BLaER1 (cell line): ENCODE data around the gene POLR1F.
"Not testable (repeated sequence)": the region's sequence is repeated elsewhere in the genome, so short reads cannot be mapped to it uniquely, and the experiment has no call there.

ENCODE experiments used
- H3K27ac ChIP-seq: shearing (Covaris generic); formaldehyde crosslinking; 2 replicates; pipeline ENCODE4 v1.8.1; 2022
- H3K27me3 ChIP-seq: shearing (Covaris generic); formaldehyde crosslinking; 2 replicates; pipeline ENCODE4 v1.8.1; 2022
- H3K36me3 ChIP-seq: shearing (Covaris generic); formaldehyde crosslinking; 2 replicates; pipeline ENCODE4 v1.8.1; 2022
- H3K4me1 ChIP-seq: shearing (Covaris generic); formaldehyde crosslinking; 2 replicates; pipeline ENCODE4 v1.8.1; 2022
- H3K4me2 ChIP-seq: shearing (Covaris generic); formaldehyde crosslinking; 2 replicates; pipeline ENCODE4 v1.8.1; 2022
- H3K4me3 ChIP-seq: shearing (Covaris generic); formaldehyde crosslinking; 2 replicates; pipeline ENCODE4 v1.8.1; 2022
- H3K9ac ChIP-seq: shearing (Covaris generic); formaldehyde crosslinking; 2 replicates; pipeline ENCODE4 v1.8.1; 2022
- H3K9me3 ChIP-seq: shearing (Covaris generic); formaldehyde crosslinking; 2 replicates; pipeline ENCODE4 v1.8.1; 2022
- H4K20me1 ChIP-seq: shearing (Covaris generic); formaldehyde crosslinking; 2 replicates; pipeline ENCODE4 v1.8.1; 2022
- Cebpa-rat ChIP-seq: shearing (Covaris generic); IDR thresholded peaks from 2 replicates; pipeline ENCODE4 v1.8.1; 2022

Gene POLR1F

DNA sequence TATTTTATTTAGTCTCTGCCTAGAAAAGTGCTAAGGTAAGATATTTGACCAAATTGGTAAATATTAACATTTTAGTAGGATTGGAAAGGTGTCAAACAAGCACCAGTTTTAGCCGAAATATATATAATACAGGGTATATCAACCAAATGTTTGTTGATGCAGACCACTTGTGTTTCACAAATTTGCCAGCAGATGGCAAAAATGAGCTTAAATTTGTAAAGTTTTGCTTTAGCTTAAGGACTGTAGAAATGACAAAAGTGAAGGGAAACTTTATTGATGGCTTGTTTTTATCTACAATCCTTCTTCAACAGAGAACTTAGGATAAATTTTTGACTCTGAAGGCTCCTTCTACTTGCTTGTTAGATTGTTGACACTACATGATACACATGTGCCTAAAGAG lies 4.8 kb upstream of the POLR1F start:
- Histone ChIP-seq H3K4me3 (no peak overlapping the region), H4K20me1 (no peaks in the 10 kb centered on the region), H3K4me2 (no peak overlapping the region), H3K27me3 (no peaks in the 10 kb centered on the region), H3K9me3 (no peaks in the 10 kb centered on the region), H3K4me1 (peaks cover 6% of the 10 kb centered on the region; the same call in 1 of the 2 replicates), H3K27ac (no peak overlapping the region), H3K9ac (no peak overlapping the region), H3K36me3 (no peaks in the 10 kb centered on the region)
- no peak for TF ChIP-seq Cebpa-rat

DNA sequence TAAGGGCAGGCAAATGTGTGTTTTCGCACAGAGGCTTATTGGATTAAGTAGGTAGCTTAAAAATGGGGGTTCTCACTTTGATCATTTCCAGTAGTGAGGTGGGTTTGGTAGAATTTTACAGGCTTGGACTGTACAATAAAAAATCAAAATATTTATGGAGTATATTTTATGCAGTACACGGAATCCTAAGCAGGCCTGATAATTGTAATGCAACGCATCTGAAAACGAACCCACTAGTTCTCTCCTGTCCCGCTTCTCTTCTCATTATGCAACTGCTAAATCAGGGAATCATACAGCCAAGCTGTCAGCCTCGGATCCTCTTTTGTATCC lies 377 bp upstream of the POLR1F start:
- H3K4me1 ChIP-seq, result peaks cover 31% of the 10 kb centered on the region
- H3K4me2 ChIP-seq, result peak overlapping the region; percentile 38
- H3K27me3 ChIP-seq, result no peaks in the 10 kb centered on the region
- no peak for TF ChIP-seq Cebpa-rat
- peak overlapping the region; percentile 27; the same call in 1 of the 2 replicates for H3K27ac ChIP-seq
- H3K36me3 ChIP-seq, result peaks cover 12% of the 10 kb centered on the region
- H3K9ac ChIP-seq, result no peak overlapping the region
- H3K4me3 ChIP-seq, result peak overlapping the region; percentile 94
- H4K20me1 ChIP-seq, result peaks cover 37% of the 10 kb centered on the region
- H3K9me3 ChIP-seq, result no peaks in the 10 kb centered on the region

DNA sequence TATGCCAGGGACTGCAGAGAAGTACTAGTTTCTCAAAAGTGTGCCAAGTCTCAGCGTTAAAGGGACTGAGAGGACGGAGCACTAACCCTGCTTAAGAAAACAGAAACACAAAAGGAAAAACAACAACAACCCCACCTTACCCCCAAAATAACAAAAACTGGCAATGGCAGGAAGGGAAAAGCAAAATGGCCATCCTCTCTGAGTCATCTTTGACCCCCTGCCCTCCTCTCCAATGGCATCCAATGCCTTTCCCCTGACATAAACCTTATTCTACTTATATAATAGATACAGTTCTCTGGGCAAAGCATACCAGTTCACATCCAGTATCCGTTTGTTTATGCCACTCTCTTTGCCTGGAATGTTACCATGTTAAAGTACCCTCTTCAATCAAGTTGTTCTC lies 1.6 kb downstream of the POLR1F start:
- Histone ChIP-seq H3K36me3 (peaks cover 31% of the 10 kb centered on the region), H3K9ac (peak overlapping the region; percentile 89), H3K9me3 (peaks cover 9% of the 10 kb centered on the region; the same call in 1 of the 2 replicates), H3K4me2 (peak overlapping the region; percentile 94), H4K20me1 (peaks cover 42% of the 10 kb centered on the region), H3K27ac (no peak overlapping the region; the same call in 1 of the 2 replicates), H3K4me3 (peak overlapping the region; percentile 94), H3K4me1 (peaks cover 31% of the 10 kb centered on the region), H3K27me3 (no peaks in the 10 kb centered on the region)
- TF ChIP-seq Cebpa-rat, result no peak

DNA sequence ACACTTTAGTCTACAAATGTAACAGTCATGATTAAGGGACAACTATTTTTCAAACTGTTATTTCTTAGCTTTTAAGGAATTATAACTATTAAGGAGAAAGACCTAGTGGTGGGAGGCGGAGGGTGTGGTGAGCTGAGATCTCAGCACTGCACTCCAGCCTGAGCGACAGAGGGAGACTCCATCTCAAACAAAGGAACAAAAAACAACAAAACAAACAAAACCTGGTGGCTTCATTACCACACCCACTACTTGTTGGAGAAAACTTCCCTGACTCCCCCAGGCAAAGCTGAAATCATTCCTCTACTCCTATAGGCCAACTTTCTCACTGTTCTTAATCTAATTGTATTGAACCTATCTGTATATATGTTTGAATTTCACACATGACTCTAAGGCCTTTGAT lies 3.2 kb downstream of the POLR1F start:
- Histone ChIP-seq H4K20me1 (peaks cover 49% of the 10 kb centered on the region), H3K4me3 (no peak overlapping the region), H3K27ac (no peak overlapping the region), H3K4me1 (peaks cover 31% of the 10 kb centered on the region), H3K9me3 (peaks cover 9% of the 10 kb centered on the region; the same call in 1 of the 2 replicates), H3K4me2 (peak overlapping the region; percentile 94; the same call in 1 of the 2 replicates), H3K9ac (no peak overlapping the region), H3K27me3 (no peaks in the 10 kb centered on the region), H3K36me3 (peaks cover 46% of the 10 kb centered on the region)
- no peak for TF ChIP-seq Cebpa-rat

DNA sequence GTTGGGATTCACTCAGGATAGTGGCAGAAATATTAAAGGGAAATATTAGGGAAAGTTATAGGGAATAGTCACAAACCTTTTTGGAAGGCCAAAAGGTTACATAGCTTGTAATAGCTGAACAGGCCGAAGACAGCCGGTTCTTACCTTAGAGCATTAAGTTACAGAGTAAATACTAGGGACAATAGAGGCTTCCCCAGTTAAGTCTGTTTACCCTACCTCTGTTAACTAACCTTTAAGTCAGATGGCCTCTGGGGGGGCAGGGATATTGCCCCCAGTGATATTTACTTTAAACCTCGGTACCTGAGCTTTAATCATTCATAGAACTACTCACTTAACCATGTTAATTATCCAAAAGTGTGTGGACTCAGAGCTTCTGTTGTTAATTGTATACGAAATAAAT lies 7.4 kb downstream of the POLR1F start:
- peaks cover 9% of the 10 kb centered on the region; the same call in 1 of the 2 replicates for H3K9me3 ChIP-seq
- peaks cover 84% of the 10 kb centered on the region for H3K36me3 ChIP-seq
- H4K20me1 ChIP-seq, result peaks cover 34% of the 10 kb centered on the region
- no peak overlapping the region for H3K9ac ChIP-seq
- H3K27me3 ChIP-seq, result no peaks in the 10 kb centered on the region
- no peak for TF ChIP-seq Cebpa-rat
- no peak overlapping the region for H3K4me3 ChIP-seq
- H3K4me2 ChIP-seq, result no peak overlapping the region
- peaks cover 9% of the 10 kb centered on the region for H3K4me1 ChIP-seq
- no peak overlapping the region for H3K27ac ChIP-seq

DNA sequence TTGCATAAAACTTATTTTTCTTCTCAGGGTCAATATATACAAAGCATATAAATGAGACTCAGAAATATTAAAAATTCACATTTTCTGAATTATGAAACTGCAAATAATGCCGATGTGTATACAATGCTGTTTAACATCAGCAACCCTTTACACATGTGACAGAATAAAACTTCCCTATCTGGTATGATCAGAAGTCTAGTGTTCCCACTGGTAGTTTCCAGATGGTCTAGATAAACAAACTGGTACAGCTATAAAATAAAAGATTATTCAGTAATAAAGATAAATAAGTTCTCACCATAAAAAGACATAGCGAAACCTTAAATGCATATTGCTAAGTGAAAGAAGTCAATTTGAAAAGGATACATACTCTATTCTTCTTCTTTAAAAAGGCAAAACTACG lies 7.9 kb downstream of the POLR1F start:
- H3K9ac ChIP-seq, result no peak overlapping the region
- TF ChIP-seq Cebpa-rat, result no peak
- peaks cover 9% of the 10 kb centered on the region; the same call in 1 of the 2 replicates for H3K9me3 ChIP-seq
- peaks cover 29% of the 10 kb centered on the region for H4K20me1 ChIP-seq
- no peaks in the 10 kb centered on the region for H3K27me3 ChIP-seq
- no peak overlapping the region for H3K27ac ChIP-seq
- peaks cover 4% of the 10 kb centered on the region for H3K4me1 ChIP-seq
- H3K36me3 ChIP-seq, result peaks cover 86% of the 10 kb centered on the region
- no peak overlapping the region for H3K4me3 ChIP-seq
- no peak overlapping the region for H3K4me2 ChIP-seq

DNA sequence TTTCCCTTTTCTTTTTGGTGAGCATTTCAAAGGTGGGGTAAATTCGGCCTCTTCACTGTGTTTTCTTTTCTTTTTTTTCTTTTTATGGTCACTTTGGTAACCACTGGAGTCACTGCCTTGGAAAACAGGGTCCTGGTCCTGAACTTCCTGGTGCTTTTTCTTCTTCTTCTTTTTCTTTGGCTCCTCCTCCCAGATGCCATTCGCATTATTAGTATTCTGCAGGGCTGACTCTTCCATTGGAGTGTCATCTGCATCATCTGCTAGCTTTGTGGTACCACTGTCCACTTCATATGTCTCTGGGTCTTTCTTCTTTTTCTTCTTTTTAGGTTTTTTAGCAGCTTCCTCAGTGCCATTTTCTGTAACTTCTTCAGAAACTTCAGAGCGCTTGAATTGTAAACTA lies 10.5 kb downstream of the POLR1F start:
- Histone ChIP-seq H3K27ac (no peak overlapping the region), H3K4me2 (no peak overlapping the region), H3K27me3 (no peaks in the 10 kb centered on the region), H3K36me3 (peaks cover 70% of the 10 kb centered on the region), H3K9ac (no peak overlapping the region), H3K9me3 (peaks cover 5% of the 10 kb centered on the region; the same call in 1 of the 2 replicates), H3K4me1 (no peaks in the 10 kb centered on the region), H4K20me1 (peaks cover 6% of the 10 kb centered on the region; the same call in 1 of the 2 replicates), H3K4me3 (no peak overlapping the region)
- no peak for TF ChIP-seq Cebpa-rat

DNA sequence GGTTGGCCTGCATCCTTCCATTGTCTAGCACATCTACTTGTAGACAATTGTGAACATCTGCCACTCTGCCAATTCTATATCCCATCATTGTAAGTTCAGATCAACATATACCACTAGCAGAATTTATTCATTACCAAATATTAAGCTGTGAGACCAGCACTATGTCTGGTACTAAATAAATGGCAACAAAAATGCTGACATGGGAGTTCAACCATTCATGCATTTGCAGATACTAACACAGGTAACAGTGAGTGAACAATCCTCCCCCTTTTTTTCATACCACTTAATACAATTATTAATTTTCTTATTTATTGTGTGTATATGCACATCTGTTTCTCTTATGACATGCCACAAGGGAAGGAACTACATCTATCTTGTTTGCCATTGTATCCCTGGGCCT lies 11.9 kb downstream of the POLR1F start:
- TF ChIP-seq Cebpa-rat, result no peak
- H3K9ac ChIP-seq, result no peak overlapping the region
- no peak overlapping the region for H3K27ac ChIP-seq
- H3K36me3 ChIP-seq, result peaks cover 56% of the 10 kb centered on the region
- H3K9me3 ChIP-seq, result peaks cover 7% of the 10 kb centered on the region
- H3K4me3 ChIP-seq, result no peak overlapping the region
- no peaks in the 10 kb centered on the region for H3K4me1 ChIP-seq
- H3K27me3 ChIP-seq, result no peaks in the 10 kb centered on the region
- peaks cover 5% of the 10 kb centered on the region; the same call in 1 of the 2 replicates for H4K20me1 ChIP-seq
- no peak overlapping the region for H3K4me2 ChIP-seq

DNA sequence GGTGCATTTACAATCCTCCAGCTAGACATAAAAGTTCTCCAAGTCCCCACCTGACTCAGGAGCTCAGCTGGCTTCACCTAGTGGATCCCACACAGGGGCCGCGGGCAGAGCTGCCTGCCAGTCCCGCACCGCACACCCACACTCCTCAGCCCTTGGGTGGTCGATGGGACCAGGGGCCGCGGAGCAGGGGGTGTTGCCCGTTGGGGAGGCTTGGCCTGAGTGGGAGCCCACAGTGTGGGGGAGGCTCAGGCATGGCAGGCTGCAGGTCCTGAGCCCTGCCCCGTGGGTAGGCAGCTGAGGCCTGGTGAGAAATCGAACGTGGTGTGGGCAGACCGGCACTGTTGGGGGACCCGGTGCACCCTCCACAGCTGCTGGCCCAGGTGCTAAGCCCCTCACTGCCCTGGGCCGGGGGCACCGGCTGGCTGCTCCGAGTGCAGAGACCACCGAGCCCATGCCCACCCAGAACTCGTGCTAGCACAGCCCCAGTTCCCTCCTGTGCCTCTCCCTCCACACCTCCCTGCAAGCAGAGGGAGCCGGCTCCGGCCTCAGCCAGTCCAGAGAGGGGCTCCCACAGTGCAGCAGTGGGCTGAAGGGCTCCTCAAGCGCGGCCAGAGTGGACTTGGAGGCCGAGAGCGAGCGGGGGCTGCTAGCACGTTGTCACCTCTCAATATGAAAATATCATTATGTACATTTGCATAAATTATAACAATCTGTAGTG lies 16.6 kb downstream of the POLR1F start:
- Histone ChIP-seq H3K4me3 (no peak overlapping the region), H4K20me1 (no peaks in the 10 kb centered on the region), H3K27ac (no peak overlapping the region), H3K27me3 (no peaks in the 10 kb centered on the region), H3K36me3 (peaks cover 14% of the 10 kb centered on the region; the same call in 1 of the 2 replicates), H3K4me2 (no peak overlapping the region), H3K4me1 (no peaks in the 10 kb centered on the region), H3K9me3 (peaks cover 11% of the 10 kb centered on the region), H3K9ac (no peak overlapping the region)
- no peak for TF ChIP-seq Cebpa-rat

DNA sequence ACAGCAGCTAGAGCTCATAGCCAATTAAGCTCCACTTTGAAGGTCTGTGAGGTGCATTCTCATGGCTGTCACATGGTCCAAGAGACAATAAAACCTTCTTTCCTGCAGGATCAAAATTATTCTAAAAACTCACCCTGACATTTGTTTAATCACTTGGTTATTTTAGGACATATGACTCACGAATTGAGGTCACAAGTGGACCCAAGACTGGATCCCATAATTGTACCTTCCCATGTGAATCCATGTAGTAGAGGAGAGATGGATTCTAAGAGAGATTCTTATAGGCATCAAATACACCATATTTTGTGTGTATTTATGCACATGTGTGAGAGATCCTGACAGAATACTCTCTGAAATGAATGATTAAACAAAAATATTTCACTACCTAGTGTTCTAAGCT lies 18.1 kb downstream of the POLR1F start:
- Histone ChIP-seq H3K27ac (no peak overlapping the region), H3K27me3 (no peaks in the 10 kb centered on the region), H3K4me2 (no peak overlapping the region), H4K20me1 (no peaks in the 10 kb centered on the region), H3K9me3 (peaks cover 11% of the 10 kb centered on the region), H3K9ac (no peak overlapping the region), H3K4me1 (no peaks in the 10 kb centered on the region), H3K4me3 (no peak overlapping the region), H3K36me3 (peaks cover 3% of the 10 kb centered on the region; the same call in 1 of the 2 replicates)
- no peak for TF ChIP-seq Cebpa-rat

DNA sequence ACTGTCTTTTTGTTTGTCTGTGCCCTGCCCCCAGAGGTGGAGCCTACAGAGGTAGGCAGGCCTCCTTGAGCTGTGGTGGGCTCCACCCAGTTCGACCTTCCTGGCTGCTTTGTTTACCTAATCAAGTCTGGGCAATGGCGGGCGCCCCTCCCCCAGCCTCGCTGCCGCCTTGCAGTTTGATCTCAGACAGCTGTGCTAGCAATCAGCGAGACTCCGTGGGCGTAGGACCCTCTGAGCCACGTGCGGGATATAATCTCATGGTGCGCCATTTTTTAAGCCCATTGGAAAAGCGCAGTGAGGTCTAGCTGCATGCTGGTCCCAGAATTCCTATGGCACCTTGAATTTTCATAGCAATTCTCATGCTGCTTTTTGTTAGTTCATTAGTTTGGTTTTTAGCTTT lies 19.7 kb downstream of the POLR1F start:
- not testable (repeated sequence) for H3K27ac ChIP-seq, H3K4me1 ChIP-seq, H3K9ac ChIP-seq, H4K20me1 ChIP-seq, H3K4me2 ChIP-seq, H3K4me3 ChIP-seq, H3K27me3 ChIP-seq, H3K36me3 ChIP-seq
- peaks cover 11% of the 10 kb centered on the region for H3K9me3 ChIP-seq
